ENCODE results near the gene MCF2L.
"Not testable (repeated sequence)": the region's sequence is repeated elsewhere in the genome, so short reads cannot be mapped to it uniquely, and the experiment has no call there.

MCF2L gene

GRCh38 chr13:113057084-113057483 lies 88.1 kb downstream of the MCF2L start:
- DNase-seq: no peak

DNA sequence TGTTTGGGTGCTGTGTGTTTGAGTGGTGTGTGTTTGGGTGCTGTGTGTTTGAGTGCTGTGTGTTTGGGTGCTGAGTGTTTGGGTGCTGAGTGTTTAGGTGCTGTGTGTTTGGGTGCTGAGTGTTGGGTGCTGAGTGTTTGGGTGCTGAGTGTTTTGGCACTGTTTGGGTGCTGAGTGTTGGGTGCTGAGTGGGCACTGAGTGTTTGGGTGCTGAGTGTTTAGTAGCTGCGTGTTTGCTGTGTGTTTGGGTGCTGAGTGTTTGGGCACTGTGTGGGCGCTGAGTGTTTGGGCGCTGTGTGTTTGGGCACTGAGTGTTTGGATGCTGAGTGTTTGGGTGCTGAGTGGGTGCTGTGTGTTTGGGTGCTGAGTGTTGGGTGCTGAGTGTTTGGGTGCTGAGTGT lies 88.5 kb downstream of the MCF2L start:
- DNase-seq: not testable (repeated sequence)

DNA sequence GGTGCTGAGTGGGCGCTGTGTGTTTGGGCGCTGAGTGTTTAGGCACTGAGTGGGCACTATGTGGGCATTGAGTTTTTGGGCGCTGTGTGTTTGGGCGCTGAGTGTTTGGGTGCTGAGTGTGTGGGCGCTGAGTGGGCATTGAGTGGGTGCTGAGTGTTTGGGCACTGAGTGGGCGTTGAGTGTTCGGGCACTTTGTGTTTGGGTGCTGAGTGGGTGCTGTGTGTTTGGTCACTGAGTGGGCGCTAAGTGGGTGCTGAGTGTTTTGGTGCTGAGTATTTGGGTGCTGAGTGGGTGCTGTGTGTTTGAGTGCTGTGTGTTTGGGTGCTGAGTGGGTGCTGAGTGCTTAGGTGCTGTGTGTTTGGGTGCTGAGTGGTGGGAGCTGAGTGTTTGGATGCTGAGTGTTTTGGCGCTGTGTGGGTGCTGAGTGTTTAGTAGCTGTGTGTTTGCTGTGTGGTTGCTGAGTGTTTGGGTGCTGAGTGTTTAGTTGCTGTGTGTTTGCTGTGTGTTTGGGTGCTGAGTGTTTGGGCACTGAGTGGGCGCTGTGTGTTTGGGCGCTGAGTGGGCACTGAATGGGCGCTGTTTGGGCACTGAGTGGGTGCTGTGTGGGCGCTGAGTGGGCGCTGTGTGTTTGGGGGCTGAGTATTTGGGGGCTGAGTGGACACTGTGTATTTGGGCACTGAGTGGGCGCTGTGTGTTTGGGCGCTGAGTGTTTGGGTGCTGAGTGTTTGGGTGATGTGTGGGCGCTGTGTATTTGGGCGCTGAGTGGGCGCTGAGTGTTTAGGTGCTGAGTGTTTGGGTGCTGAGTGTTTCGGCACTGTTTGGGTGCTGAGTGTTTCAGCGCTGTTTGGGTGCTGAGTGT lies 89.3 kb downstream of the MCF2L start:
- DNase-seq: no peak

DNA sequence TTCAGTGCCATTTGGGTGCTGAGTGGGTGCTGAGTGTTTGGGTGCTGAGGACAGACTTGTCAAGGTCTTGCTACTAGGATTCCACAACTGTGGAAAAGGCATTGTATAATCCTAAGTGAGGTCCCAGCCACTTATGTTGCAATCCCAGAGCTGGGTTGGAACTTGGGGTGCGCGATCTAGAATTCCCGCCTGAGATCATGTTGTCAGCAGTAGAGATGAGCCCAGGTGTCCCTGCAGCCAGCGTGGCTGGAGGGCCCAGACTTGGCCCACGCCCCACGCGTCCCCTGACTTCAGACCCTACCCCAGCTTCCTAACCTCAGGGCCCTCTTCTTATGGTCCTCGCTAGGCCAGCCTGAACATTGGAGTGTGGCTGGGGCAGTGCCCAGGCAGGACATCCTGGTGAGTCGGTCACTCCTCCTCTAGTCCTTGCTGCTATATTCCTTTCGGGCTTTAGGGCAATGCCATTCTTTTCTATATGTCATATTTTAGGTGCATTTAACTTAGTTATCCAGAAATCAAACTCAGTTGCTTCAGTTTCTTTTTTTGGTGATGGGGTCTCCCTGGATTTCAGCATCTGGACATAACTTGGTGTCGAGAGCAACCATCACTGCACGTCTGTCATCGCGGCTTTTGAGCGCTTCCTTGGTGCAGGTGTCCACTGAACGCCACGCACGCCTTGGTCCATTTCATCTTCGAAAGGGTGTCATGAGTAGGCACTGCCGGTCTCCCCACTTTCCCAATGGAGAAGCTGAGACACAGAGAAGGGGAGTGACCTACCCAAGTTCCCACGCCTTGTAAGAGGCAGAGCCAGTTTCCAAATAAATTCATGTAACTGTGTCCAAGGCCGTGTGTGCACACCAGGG lies 90.2 kb downstream of the MCF2L start:
- no peak for DNase-seq

GRCh38 chr13:113059891-113060290 lies 90.9 kb downstream of the MCF2L start:
- DNase-seq: no peak

GRCh38 chr13:113060557-113061270 lies 91.7 kb downstream of the MCF2L start:
- no peak for DNase-seq

DNA sequence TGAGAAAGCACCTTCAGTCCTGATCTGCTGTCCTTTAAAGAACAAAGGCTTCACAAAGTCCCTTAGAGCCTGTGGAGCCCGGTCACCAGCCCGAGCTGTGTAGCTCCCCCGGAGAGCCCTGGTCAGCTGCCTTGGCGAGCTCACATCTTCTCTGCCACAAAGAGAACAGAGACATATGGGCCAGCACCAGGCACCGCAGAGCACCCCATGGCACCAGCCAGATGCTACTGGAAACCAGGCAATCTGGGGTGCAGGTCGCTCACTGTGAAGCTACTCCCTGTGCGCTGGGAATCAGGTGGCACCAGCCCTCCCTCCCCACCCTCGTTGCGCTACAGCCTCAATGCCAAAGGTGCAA lies 92.2 kb downstream of the MCF2L start:
- no peak for DNase-seq

DNA sequence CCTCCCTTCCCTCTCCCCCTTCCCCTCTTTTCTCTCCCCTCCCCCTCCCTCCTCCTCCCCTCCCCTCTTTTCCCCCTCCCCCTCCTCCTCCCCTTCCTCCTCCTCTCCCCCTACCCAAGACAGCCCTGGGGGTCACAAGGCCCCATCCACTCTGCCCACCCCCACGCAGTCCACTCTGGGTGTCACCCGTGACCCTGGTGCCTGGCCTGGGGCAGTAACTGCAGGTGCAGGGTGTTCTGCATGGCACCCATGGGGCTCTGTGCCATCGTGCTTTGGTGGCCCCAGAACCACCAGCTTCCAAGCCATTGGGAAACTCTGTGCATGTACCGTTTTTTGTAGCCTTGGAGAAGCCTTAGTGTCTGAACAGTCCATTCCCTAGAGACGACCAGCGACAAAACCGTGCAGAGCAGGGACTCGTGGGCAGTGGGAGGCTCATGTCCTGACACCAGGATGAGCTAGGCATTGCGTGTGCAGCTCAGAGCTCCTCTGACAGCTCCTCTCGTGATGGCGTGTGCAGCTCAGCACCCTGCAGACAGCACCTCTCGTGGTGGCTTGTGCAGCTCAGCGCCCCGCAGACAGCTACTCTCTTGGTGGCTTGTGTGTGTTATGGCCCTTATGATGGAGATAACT lies 92.9 kb downstream of the MCF2L start:
- DNase-seq: no peak

- no peak for DNase-seq
Observed at GRCh38 chr13:113062691-113063090, 93.7 kb downstream of the MCF2L start.

DNA sequence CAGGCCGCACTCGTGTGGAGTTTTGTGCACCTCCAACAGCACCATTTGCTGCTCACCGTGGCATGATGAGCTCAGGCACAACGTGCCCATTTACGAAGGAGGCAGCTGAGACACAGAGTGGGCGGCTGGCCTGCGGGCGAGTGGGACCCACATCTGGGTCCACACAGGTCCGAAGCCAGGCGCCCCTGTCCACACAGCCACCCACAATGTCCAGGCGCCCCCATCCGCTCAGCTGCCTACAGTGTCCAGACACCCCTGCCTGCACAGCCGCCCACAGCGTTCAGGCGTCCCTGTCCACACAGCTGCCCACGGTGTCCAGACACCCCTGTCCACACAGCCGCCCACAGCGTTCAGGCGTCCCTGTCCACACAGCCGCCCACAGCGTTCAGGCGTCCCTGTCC lies 94.1 kb downstream of the MCF2L start:
- DNase-seq: no peak

GRCh38 chr13:113064000-113064533 lies 95.1 kb downstream of the MCF2L start:
- DNase-seq: no peak

DNA sequence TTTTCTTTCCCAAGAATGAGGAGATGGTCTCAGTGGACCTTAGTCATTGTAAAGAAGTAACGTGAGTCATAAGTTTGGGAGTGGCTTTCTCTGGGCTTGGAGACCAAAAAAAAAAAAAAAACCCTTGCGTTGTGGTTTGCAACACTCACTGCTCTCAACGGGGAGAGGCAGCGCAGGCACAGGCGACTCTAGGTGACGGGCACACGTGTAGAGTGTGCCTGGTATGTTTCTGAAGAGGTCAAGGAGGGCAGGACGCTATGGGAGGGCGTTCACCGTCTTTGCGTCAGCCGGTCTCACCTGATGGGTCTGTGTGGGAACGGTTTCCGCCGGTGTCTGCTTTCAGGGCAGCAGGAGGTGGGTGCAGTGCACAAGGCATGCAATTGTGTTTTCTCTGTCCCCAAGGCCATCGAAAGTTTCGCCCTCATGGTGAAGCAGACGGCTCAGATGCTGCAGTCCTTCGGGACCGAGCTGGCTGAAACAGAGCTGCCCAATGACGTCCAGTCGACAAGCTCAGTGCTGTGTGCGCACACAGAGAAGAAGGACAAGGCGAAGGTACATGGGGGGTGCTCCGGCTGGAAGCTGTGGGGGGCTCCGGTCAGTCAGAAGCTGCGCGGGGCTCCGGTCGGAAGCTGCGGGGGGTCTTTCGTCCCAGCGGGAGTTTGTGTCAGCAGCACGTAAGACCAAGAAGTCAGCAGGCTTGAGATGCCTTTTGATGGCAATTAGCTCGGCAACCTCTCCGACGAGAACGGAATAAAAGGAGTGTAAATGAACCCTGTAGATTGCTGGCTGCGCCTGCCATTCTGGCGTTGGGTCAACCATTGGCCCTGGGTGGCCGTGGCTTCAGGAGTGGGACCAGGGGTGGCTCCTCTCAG lies 95.8 kb downstream of the MCF2L start:
- DNase-seq: no peak

- no peak for DNase-seq
Observed at GRCh38 chr13:113065406-113066141, 96.6 kb downstream of the MCF2L start.

- no peak for DNase-seq
Observed at GRCh38 chr13:113066142-113066455, 97.1 kb downstream of the MCF2L start.

DNA sequence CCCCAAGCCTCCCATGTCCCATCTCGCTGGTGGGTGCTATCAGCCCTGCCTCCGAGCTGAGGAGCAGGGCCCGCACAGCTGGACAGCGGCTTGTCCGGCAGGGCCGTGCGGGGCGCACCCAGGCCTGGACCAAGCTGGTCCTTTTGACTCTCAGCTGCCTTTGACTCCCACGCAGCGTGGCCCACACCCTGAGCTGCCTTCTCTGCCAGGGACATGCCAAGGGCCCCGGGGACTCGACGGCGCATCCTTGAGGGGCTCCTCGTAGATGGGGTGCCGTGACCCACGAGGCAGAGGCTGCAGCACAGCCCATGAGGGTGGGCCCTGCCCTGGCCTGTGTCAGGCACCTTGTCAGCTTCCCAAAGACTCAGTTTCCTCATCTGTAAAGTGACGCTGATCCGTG lies 97.7 kb downstream of the MCF2L start:
- no peak for DNase-seq

DNA sequence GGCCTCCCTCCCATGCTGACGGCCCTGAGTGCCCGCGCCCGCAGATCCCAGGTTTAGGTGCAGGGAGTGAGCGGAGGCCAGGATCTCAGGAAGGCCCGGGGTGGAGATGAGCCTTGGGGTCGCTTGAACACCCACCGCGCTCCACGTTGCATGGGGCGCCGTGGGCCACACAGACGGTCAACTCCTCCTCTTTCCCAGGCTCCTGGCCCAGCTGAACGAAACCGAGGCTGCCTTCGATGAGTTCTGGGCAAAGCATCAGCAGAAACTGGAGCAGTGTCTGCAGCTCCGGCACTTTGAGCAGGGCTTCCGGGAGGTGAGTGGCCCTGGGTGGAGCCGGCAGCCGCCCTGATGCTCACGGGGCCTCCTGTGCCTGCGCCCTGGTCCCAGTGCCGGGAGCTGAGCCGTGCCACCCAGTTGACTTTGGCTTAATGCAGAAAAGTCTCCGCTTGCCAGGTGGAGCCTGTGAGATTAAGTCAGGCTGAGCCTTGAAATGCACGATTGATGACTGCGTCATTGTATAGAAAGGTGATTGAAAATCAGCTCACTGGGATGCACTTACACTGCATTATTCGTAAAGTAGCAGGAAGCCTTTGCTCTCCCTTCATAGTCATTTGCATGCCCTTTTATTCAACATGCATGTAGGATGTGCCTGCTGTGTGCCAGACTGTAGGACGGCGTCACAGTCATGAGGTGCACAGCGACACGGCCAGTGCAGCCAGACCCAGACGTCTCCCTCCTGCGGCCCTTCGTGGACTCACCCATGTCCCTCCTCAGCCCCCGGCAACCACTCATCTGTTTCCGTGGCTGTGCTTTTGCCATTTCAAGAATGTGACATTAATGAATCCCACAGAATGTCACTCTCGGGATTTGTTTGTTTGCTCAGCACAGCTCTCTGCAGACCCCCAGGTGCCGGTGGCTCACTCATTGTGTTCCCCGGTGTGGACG lies 101.1 kb downstream of the MCF2L start:
- DNase-seq: no peak

DNA sequence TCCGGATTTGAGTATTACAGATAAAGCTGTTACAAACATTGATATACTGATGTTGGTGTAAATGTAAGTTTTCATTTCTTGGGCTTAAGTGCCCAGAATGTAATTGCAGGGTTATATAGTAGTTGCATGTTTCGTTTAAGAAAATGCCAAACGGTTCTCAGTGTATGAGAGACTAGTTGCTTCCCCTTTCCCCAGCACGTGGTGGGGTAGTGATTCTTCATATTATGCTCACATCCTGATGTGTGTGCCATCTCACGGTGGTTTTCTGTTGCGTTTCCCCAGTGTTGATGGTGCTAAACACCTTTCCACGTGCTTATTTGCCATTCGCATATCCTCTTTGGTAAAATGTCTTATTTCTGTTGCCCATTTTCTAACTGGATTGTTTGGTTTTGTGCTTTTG lies 101.8 kb downstream of the MCF2L start:
- no peak for DNase-seq

GRCh38 chr13:113072376-113072775 lies 103.4 kb downstream of the MCF2L start:
- DNase-seq: no peak

- DNase-seq: no peak
Observed at GRCh38 chr13:113073942-113074341, 104.9 kb downstream of the MCF2L start.

DNA sequence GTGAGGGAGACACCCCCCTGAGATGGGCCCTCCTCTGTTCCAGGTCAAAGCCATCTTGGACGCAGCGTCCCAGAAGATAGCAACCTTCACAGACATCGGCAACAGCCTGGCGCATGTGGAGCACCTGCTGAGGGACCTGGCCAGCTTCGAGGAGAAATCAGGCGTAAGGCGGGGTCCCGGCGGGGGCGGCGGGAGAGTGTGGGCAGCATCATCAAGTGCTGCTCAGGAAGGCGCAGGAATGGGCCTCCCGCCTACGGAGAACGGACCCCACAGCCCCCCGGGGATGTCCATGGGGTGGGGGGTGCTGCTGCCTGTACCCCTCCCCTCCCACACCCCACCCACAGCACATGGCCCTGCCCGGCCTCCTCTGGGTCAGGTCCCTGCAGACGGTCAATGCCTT lies 105.4 kb downstream of the MCF2L start:
- DNase-seq: no peak

Measured in NCI-H1092 (cell line).